Gastroesophageal sphincter (tissue), 4 donors: ENCODE data around the gene SPDYE5. TPM values are rescaled to one million over a fixed set of nuclear protein-coding genes. Genes with fewer than 3 reads are reported as not detected.

Experiments
- ATAC-seq: fragments of 150-250 bp; one replicate; pipeline ENCODE4 v1.9.1; 2016; ENCODE audit warnings: mild to moderate bottlenecking, moderate library complexity
- H3K27ac ChIP-seq, 4 donors: fragments of 200-600 bp; sonication (generic) in 3 of 4; 1 replicate in 3 of 4; 2 replicates in 1 of 4; pipeline ENCODE4 v1.5.1; 2016 to 2019
- H3K27me3 ChIP-seq: fragments of 200-600 bp; sonication (generic); one replicate; pipeline ENCODE4 v1.5.1; 2019
- H3K36me3 ChIP-seq, 2 donors: fragments of 200-600 bp; sonication (generic); one replicate each; pipeline ENCODE4 v1.5.1; 2019; ENCODE audit warnings: control low read depth in 1 of 2
- H3K4me1 ChIP-seq, 3 donors: fragments of 200-600 bp; sonication (generic); 1 replicate in 2 of 3; 2 replicates in 1 of 3; pipeline ENCODE4 v1.5.1; 2016 to 2019; ENCODE audit warnings: control low read depth in 2 of 3
- H3K4me3 ChIP-seq, 2 donors: fragments of 200-600 bp; sonication (generic); one replicate each; pipeline ENCODE4 v1.5.1; 2019; ENCODE audit warnings: mild to moderate bottlenecking in 1 of 2, moderate library complexity in 1 of 2
- H3K9me3 ChIP-seq, 3 donors: fragments of 200-600 bp; sonication (generic); one replicate each; pipeline ENCODE4 v1.5.1; 2017 to 2019; ENCODE audit warnings: control low read depth in 2 of 3
- CTCF ChIP-seq, 4 experiments: fragments of 200-600 bp in 2 of 4; fragments of 450-650 bp in 2 of 4; sonication (generic) in 1 of 4; IDR thresholded peaks; one replicate each; pipeline ENCODE4 v1.5.1; 2017 to 2019; ENCODE audit warnings: antibody characterized with exemption in 4 of 4, mild to moderate bottlenecking in 2 of 4, moderate library complexity in 2 of 4
- EP300 ChIP-seq: sonication (generic); formaldehyde crosslinking; IDR thresholded peaks from one replicate; pipeline ENCODE4 v1.6.1; 2017; ENCODE audit warnings: antibody characterized with exemption, mild to moderate bottlenecking
- POLR2A ChIP-seq, 2 donors: fragments of 450-650 bp; IDR thresholded peaks; one replicate each; pipeline ENCODE4 v1.6.1; 2017; ENCODE audit warnings: antibody characterized with exemption in 2 of 2, mild to moderate bottlenecking in 2 of 2, moderate library complexity in 1 of 2
- POLR2AphosphoS5 ChIP-seq: sonication (generic); formaldehyde crosslinking; IDR thresholded peaks from one replicate; pipeline ENCODE4 v1.6.1; 2017; ENCODE audit warnings: antibody characterized with exemption
- WGBS, 2 donors: methylation state at CpG; one replicate each; pipeline ENCODE4 v1.1.5; 2018; ENCODE audit warnings: low coverage in 1 of 2; 5-methylcytosine and 5-hydroxymethylcytosine counted together
- total RNA-seq, 4 donors: library from RNA; depleted of rRNA; stranded (reverse); fragments of >200 nt; gene quantifications; one replicate each; pipeline ENCODE4 v1.1.0, GENCODE V29; 2016

SPDYE5 gene
- total RNA-seq, 4 donors from 2014 or later, result not detected

GRCh38 chr7:75534727-75535307, 42.7 kb downstream of the SPDYE5 start:
- 42 to 57% methylated on average over 6 of the region's 8 CpGs for WGBS, 2 donors
- no peaks in the 10 kb centered on the region for H3K4me1 ChIP-seq
- H3K36me3 ChIP-seq, result peaks cover 0 to 44% of the 10 kb centered on the region in 2 donors
- no peaks in the 10 kb centered on the region for H3K9me3 ChIP-seq
- H3K27me3 ChIP-seq, result no peaks in the 10 kb centered on the region
- TF ChIP-seq EP300 (no peak), POLR2AphosphoS5 (no peak), CTCF (IDR thresholded peaks at IDR 0.05) (no peak), POLR2A (IDR thresholded peaks at IDR 0.05) (no peak)
- no peak overlapping the region for H3K4me3 ChIP-seq
- no peak overlapping the region for H3K27ac ChIP-seq
- ATAC-seq, result no peak

- TF ChIP-seq EP300, result no peak
- no peak for TF ChIP-seq POLR2AphosphoS5
- no peak for TF ChIP-seq POLR2A (IDR thresholded peaks at IDR 0.05)
- no peak for TF ChIP-seq CTCF (IDR thresholded peaks at IDR 0.05)
- H3K9me3 ChIP-seq, result no peaks in the 10 kb centered on the region
- no peak for ATAC-seq
- WGBS, 2 donors, result 75 to 100% methylated on average over 1 to 2 of the region's 4 CpGs
- no peaks in the 10 kb centered on the region for H3K27me3 ChIP-seq
- no peaks in the 10 kb centered on the region for H3K4me1 ChIP-seq
- peaks cover 0 to 61% of the 10 kb centered on the region in 2 donors for H3K36me3 ChIP-seq
- H3K27ac ChIP-seq, result no peak overlapping the region
- no peak overlapping the region for H3K4me3 ChIP-seq
Measured at GRCh38 chr7:75536491-75536890, 44.4 kb downstream of the SPDYE5 start.

GRCh38 chr7:75536940-75537538, 44.9 kb downstream of the SPDYE5 start:
- no peak overlapping the region for H3K4me3 ChIP-seq
- ATAC-seq, result no peak
- H3K4me1 ChIP-seq, result no peaks in the 10 kb centered on the region
- TF ChIP-seq CTCF (IDR thresholded peaks at IDR 0.05) (no peak), EP300 (no peak), POLR2AphosphoS5 (no peak), POLR2A (IDR thresholded peaks at IDR 0.05) (no peak)
- no peak overlapping the region for H3K27ac ChIP-seq
- 77 to 100% methylated on average over 1 to 13 of the region's 18 CpGs for WGBS, 2 donors
- peaks cover 0 to 66% of the 10 kb centered on the region in 2 donors for H3K36me3 ChIP-seq
- H3K27me3 ChIP-seq, result no peaks in the 10 kb centered on the region
- H3K9me3 ChIP-seq, result no peaks in the 10 kb centered on the region

- H3K36me3 ChIP-seq, result peaks cover 0 to 73% of the 10 kb centered on the region in 2 donors
- no peaks in the 10 kb centered on the region for H3K4me1 ChIP-seq
- WGBS, 2 donors, result 90 to 100% methylated on average over 1 to 4 of the region's 5 CpGs
- H3K27ac ChIP-seq, result no peak overlapping the region
- TF ChIP-seq EP300 (no peak), CTCF (IDR thresholded peaks at IDR 0.05) (no peak), POLR2A (IDR thresholded peaks at IDR 0.05) (no peak), POLR2AphosphoS5 (no peak)
- ATAC-seq, result no peak
- H3K27me3 ChIP-seq, result no peaks in the 10 kb centered on the region
- H3K9me3 ChIP-seq, result no peaks in the 10 kb centered on the region
- H3K4me3 ChIP-seq, result no peak overlapping the region
Measured at GRCh38 chr7:75537731-75538130, 45.6 kb downstream of the SPDYE5 start.
